Fibroblast of lung (primary cell): ENCODE data around the gene IDE. TPM values are rescaled to one million over a fixed set of nuclear protein-coding genes. Genes with fewer than 3 reads are reported as not detected.
A peak's percentile ranks its signal among the peaks of the same experiment; 100 is the strongest.

Experiments used
- DNase-seq, 2 donors: peaks; one replicate each; pipeline versions ENCODE4 v3.0.0 to v3.0.0-alpha.2; 2010; ENCODE audit warnings: low read depth in 2 of 2
- H2AFZ ChIP-seq: 2 replicates; pipeline ENCODE4 v1.5.1; 2012; ENCODE audit warnings: low read length, control low read depth, inconsistent platforms
- H3K27ac ChIP-seq: 2 replicates; pipeline ENCODE4 v1.5.1; 2011; ENCODE audit warnings: low read length, control low read depth; ENCODE audit not compliant: insufficient read depth
- H3K27me3 ChIP-seq: 2 replicates; pipeline ENCODE4 v1.5.1; 2011; ENCODE audit warnings: mild to moderate bottlenecking, low read length; ENCODE audit not compliant: control insufficient read depth, insufficient read depth
- H3K36me3 ChIP-seq: 2 replicates; pipeline ENCODE4 v1.5.1; 2011; ENCODE audit warnings: low read length; ENCODE audit not compliant: control insufficient read depth, insufficient read depth
- H3K4me1 ChIP-seq: 2 replicates; pipeline ENCODE4 v1.5.1; 2011; ENCODE audit warnings: low read length; ENCODE audit not compliant: control insufficient read depth, insufficient read depth; ENCODE audit errors: extremely low read depth
- H3K4me2 ChIP-seq: 2 replicates; pipeline ENCODE4 v1.5.1; 2011; ENCODE audit warnings: low read length, control low read depth; ENCODE audit not compliant: insufficient read depth; ENCODE audit errors: extremely low read depth
- H3K4me3 ChIP-seq, 4 experiments: fragments of 200-600 bp in 1 of 4; sonication (generic) in 1 of 4; replicated peaks in 1 of 4; 2 replicates each; pipeline ENCODE4 v1.5.1; 2011 to 2016; ENCODE audit warnings: low read length in 4 of 4, low read depth in 3 of 4, mild to moderate bottlenecking in 3 of 4, control low read depth in 2 of 4, inconsistent platforms in 1 of 4, mixed read lengths in 1 of 4; ENCODE audit not compliant: insufficient read depth in 1 of 4; ENCODE audit errors: control extremely low read depth in 1 of 4
- H3K79me2 ChIP-seq: 2 replicates; pipeline ENCODE4 v1.5.1; 2012; ENCODE audit warnings: mild to moderate bottlenecking, low read length, inconsistent platforms; ENCODE audit not compliant: control insufficient read depth, insufficient read depth
- H3K9ac ChIP-seq: 2 replicates; pipeline ENCODE4 v1.5.1; 2011; ENCODE audit warnings: mild to moderate bottlenecking, low read length, control low read depth; ENCODE audit not compliant: insufficient read depth
- H3K9me3 ChIP-seq: 2 replicates; pipeline ENCODE4 v1.5.1; 2012; ENCODE audit warnings: low read depth, low read length; ENCODE audit not compliant: control insufficient read depth, insufficient read depth
- H4K20me1 ChIP-seq: 2 replicates; pipeline ENCODE4 v1.5.1; 2011; ENCODE audit warnings: low read length; ENCODE audit not compliant: control insufficient read depth, insufficient read depth; ENCODE audit errors: extremely low read depth
- EZH2 ChIP-seq: IDR thresholded peaks from 2 replicates; pipeline ENCODE4 v1.5.1; 2012; ENCODE audit warnings: low read length, control low read depth, mild to moderate bottlenecking; ENCODE audit errors: missing control alignments
- polyA plus RNA-seq, 2 donors: library from polyadenylated mRNA; depleted of rRNA in 1 of 2; stranded (reverse) in 1 of 2; unstranded in 1 of 2; fragments of >200 nt; gene quantifications; 2 replicates each; pipeline ENCODE4 v1.2.1, GENCODE V29; 2011 to 2012; ENCODE audit warnings: missing spikeins in 1 of 2
- total RNA-seq: library from RNA; depleted of rRNA; stranded (reverse); fragments of >200 nt; gene quantifications from 2 replicates; pipeline ENCODE4 v1.2.1, GENCODE V29; 2014
- TF ChIP-seq, protein P1 (sequence below), 2 donors: IDR thresholded peaks in 1 of 2; conservative IDR thresholded peaks in 1 of 2; 1 replicate in 1 of 2; 2 replicates in 1 of 2; pipeline ENCODE4 v1.5.1; 2011 to 2012; ENCODE audit warnings: low read length in 2 of 2, control low read depth in 1 of 2, inconsistent platforms in 1 of 2, low read depth in 1 of 2, mild to moderate bottlenecking in 1 of 2

Gene IDE
- total and polyA plus RNA-seq, 2 donors (not counting 1 experiment from before 2014, with no cell fraction given), result 21.3 to 24.5 TPM

DNA sequence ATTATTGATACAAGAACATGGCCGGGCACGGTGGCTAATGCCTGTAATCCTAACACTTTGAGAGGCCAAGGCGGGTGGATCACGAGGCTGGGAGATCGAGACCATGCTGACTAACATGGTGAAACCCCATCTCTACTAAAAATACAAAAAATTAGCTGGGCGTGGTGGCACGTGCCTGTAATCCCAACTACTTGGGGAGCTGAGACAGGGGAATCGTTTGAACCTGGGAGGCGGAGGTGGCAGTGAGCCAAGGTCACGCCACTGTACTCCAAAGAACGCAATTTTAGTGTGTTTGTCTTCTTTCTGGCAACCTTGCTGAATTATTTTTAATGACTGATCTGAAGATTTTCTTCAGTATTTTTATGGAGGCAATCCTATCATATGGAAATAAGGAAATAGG, 46.2 kb downstream of the IDE start:
- Histone ChIP-seq H3K27ac (no peak overlapping the region), H3K4me1 (no peaks in the 10 kb centered on the region), H3K79me2 (no peaks in the 10 kb centered on the region), H3K4me3 (no peak overlapping the region), H3K4me2 (no peak overlapping the region), H3K36me3 (no peaks in the 10 kb centered on the region), H4K20me1 (no peaks in the 10 kb centered on the region), H3K9ac (no peak overlapping the region), H3K9me3 (no peaks in the 10 kb centered on the region), H3K27me3 (no peaks in the 10 kb centered on the region), H2AFZ (no peak overlapping the region)
- DNase-seq, result no peak
- TF ChIP-seq EZH2, result no peak
- TF ChIP-seq, protein P1, sequence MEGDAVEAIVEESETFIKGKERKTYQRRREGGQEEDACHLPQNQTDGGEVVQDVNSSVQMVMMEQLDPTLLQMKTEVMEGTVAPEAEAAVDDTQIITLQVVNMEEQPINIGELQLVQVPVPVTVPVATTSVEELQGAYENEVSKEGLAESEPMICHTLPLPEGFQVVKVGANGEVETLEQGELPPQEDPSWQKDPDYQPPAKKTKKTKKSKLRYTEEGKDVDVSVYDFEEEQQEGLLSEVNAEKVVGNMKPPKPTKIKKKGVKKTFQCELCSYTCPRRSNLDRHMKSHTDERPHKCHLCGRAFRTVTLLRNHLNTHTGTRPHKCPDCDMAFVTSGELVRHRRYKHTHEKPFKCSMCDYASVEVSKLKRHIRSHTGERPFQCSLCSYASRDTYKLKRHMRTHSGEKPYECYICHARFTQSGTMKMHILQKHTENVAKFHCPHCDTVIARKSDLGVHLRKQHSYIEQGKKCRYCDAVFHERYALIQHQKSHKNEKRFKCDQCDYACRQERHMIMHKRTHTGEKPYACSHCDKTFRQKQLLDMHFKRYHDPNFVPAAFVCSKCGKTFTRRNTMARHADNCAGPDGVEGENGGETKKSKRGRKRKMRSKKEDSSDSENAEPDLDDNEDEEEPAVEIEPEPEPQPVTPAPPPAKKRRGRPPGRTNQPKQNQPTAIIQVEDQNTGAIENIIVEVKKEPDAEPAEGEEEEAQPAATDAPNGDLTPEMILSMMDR (conservative IDR thresholded peaks at IDR 0.05 in 1 of 2, IDR thresholded peaks at IDR 0.05 in 1 of 2; ENCODE audit: low read depth in 1 of 2, low read length in 2 of 2), result no peak

DNA sequence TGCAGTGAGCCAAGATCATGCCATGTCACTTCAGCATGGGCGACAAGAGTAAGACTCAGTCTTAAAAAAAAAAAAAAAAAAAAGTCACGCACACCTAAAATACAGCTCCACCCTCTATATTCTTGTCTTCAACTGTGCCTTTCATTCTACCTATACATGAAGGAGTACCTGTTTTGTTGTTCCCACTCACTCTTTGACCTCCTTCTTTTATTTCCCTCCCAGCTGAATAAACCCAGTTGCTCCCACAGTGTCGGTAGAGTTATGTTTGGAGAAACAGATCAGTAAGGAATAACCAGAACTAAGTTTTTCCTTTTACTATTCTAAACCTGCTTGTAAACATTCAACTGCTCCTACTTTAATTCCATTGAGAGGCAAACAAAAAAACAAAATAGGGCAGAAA, 50.3 kb downstream of the IDE start:
- Histone ChIP-seq H3K79me2 (no peaks in the 10 kb centered on the region), H2AFZ (no peak overlapping the region)

DNA sequence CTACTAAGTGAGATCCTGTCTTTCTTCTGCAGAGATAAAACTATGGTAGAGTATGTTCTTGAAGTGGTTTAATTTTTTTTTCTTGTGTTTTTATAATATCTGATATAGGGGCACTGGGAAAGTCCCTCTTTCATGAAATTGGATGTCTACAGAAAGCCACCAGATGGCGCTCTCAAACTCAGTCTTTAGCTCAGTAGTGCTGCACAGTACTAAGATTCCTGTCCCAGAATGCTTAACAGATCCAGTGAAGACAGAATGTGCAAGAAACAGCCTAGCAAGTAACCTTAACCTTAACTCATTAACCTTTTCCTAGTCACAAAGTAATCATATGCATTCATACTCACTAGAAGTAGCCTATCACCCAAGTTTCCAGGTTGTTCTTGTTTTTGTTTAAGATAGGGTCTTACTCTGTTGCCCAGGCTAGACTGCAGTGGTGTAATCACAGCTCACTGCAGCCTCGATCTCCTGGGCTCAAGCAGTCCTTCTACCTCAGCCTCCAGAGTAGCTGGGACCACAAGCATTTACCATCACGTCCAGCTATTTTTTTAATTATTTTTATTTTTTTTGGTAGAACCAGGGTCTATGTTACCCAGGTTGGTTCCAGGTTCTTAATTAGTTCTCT, 56.7 kb downstream of the IDE start:
- Histone ChIP-seq H3K9me3 (no peaks in the 10 kb centered on the region), H3K36me3 (no peaks in the 10 kb centered on the region), H3K27ac (no peak overlapping the region), H3K4me2 (no peak overlapping the region), H3K27me3 (no peaks in the 10 kb centered on the region), H3K9ac (no peak overlapping the region), H3K79me2 (no peaks in the 10 kb centered on the region), H2AFZ (no peak overlapping the region), H3K4me3 (no peak overlapping the region), H3K4me1 (no peaks in the 10 kb centered on the region), H4K20me1 (no peaks in the 10 kb centered on the region)
- peak; percentile 62 to 85 for DNase-seq
- TF ChIP-seq EZH2, result no peak
- TF ChIP-seq, protein P1 (conservative IDR thresholded peaks at IDR 0.05 in 1 of 2, IDR thresholded peaks at IDR 0.05 in 1 of 2; ENCODE audit: low read depth in 1 of 2, low read length in 2 of 2), result peak; percentile 71 to 74

More for the DNA sequence above, 50.3 kb downstream of the IDE start:
- Histone ChIP-seq H3K4me2 (no peak overlapping the region), H3K36me3 (no peaks in the 10 kb centered on the region), H3K4me1 (no peaks in the 10 kb centered on the region), H3K9me3 (no peaks in the 10 kb centered on the region), H3K27ac (no peak overlapping the region), H4K20me1 (no peaks in the 10 kb centered on the region), H3K9ac (no peak overlapping the region), H3K4me3 (no peak overlapping the region), H3K27me3 (no peaks in the 10 kb centered on the region)
- TF ChIP-seq, protein P1 (conservative IDR thresholded peaks at IDR 0.05 in 1 of 2, IDR thresholded peaks at IDR 0.05 in 1 of 2; ENCODE audit: low read depth in 1 of 2, low read length in 2 of 2), result no peak
- no peak for TF ChIP-seq EZH2
- no peak for DNase-seq
